Gastroesophageal sphincter (tissue), 3 donors: Measurements from ENCODE around the gene MAPK7.
A peak's percentile ranks its signal among the peaks of the same experiment; 100 is the strongest.

ENCODE experiments used
- CTCF ChIP-seq, 4 experiments: fragments of 200-600 bp in 2 of 4; fragments of 450-650 bp in 2 of 4; sonication (generic) in 1 of 4; IDR thresholded peaks; one replicate each; pipeline ENCODE4 v1.5.1; 2017 to 2019; ENCODE audit warnings: antibody characterized with exemption in 4 of 4, mild to moderate bottlenecking in 2 of 4, moderate library complexity in 2 of 4
- EP300 ChIP-seq: sonication (generic); formaldehyde crosslinking; IDR thresholded peaks from one replicate; pipeline ENCODE4 v1.6.1; 2017; ENCODE audit warnings: antibody characterized with exemption, mild to moderate bottlenecking
- POLR2A ChIP-seq, 2 donors: fragments of 450-650 bp; IDR thresholded peaks; one replicate each; pipeline ENCODE4 v1.6.1; 2017; ENCODE audit warnings: antibody characterized with exemption in 2 of 2, mild to moderate bottlenecking in 2 of 2, moderate library complexity in 1 of 2
- POLR2AphosphoS5 ChIP-seq: sonication (generic); formaldehyde crosslinking; IDR thresholded peaks from one replicate; pipeline ENCODE4 v1.6.1; 2017; ENCODE audit warnings: antibody characterized with exemption

- peak; percentile 93 for TF ChIP-seq POLR2AphosphoS5
- TF ChIP-seq CTCF (IDR thresholded peaks at IDR 0.05): no peak
- TF ChIP-seq POLR2A (IDR thresholded peaks at IDR 0.05): no peak
- TF ChIP-seq EP300: no peak
Measured at GRCh38 chr17:19346351-19347255, 31.7 kb upstream of the MAPK7 start.
